HG03520 (cell line): ENCODE measurements around the gene SAG.

ENCODE experiments used
- ATAC-seq: cut with Tn5 transposase; IDR thresholded peaks from one replicate; pipeline ENCODE4 v1.9.1; 2021; ENCODE audit warnings: mild to moderate bottlenecking, moderate library complexity; ENCODE audit not compliant: unreplicated experiment

The SAG gene

DNA sequence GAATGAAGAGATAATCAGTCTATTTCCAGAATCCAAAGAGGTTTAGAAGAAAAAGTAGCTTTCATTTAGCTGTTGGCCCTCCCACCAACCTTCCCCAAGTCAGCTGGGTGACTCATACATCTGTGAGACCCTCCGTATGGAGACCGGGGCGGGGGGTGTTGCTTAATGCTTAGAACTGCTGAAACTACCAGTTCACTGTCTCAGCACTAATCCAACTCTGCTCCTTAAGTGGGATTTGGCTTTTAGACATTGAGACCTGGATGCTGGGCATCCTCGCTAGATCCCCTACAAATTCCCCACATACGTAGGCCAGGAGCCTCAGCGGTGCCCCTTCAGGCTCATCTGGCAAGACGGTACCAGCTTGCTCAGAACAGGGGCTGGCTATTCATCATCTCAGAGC lies at the start of gene SAG:
Gene SAG, plus strand, starts transcription at position 252 of the 400 bp plus-strand sequence. CDS start 1,374 bp downstream, outside the sequence.
- ATAC-seq = no peak

DNA sequence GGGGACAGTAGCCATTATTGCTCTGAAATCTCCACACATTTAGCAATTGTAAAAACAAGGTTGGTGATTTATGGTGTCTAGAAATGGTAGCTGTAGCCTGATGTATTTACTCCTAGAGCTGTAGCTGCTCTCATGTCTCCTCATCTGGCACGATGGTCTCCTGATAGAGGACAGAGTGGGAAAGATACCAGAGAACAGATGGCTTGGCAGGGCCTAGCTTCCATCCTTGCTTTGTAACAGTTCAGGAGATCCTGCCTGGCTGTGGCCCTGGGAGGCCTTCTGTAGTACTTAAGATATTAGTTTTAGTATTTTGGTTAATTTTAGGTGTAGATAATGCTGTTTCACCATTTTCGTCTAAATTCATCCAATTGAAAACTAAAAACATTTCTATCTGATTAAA lies 49.4 kb upstream of the SAG start:
- ATAC-seq = no peak

DNA sequence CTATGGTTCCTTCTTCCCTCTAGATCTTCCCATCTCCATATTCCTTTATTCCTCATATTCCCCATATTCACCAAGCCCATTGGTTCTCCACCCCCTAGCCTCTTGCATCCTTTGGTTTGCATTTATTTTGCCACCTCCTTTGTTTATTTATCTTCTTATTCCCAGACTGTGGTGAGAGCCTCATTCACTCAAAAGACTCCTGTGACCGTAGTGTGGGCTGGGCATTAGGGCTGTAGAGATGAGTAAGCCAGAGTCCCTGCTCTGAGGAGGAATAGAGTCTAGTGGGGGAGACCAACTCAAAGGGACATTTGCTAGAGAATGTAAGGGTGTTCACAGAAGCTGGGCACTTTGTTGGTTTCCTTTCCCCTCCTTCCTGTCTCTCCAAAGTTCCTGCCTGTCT lies 47.9 kb upstream of the SAG start:
- no peak for ATAC-seq

DNA sequence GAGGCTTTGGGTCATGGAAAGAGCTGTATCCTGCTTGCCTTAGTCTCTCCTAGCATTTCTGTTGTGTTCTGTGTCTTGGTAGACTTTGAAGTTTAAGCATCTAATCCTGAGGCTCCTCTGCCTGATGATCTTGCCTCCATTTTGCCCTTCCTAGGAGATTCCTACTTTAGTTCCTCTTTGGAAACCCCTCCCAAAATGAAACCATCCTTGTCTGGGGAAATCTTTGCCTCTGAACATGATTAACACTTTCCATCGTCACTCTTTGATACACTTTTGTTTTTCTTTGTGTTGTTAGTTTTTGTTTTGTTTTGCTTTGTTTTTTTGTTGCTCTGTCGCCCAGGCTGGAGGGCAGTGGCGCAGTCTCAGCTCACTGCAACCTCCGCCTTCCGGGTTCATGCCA lies 47.0 kb upstream of the SAG start:
- ATAC-seq = no peak

DNA sequence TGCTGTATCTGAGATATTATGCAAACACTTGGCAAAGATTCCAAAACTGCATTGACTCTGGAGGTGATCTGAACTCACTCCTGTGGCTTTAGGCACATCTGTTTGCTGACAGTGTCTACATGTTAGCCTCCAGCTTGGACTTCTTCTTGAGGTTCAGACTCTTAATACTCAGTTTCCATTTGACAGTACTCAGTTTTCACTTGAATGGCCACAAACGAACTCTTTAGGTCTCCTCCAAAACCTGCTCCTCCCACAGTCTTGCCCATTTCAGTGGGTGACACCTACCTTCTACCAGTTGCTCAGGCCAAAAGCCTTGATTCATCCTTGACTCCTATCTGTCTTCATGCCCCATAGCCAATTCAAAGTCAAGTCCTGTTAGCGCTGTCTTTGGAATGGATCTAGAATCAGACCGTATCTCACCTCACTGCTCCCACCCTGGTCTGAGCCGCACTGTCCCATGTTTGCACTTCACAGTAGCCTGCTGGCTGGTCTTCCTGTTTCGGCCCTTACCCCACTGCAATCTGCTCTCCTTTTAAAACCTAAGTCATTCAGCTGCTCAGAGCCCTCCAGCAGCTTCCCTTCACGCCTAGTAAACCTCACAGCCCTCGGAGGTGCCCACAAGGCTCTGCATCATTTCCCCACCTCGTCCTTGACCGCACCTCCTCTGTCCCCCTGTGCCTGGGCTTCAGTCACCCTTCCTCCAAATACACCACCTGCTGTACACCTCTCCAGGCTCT lies 45.6 kb upstream of the SAG start:
- peak; percentile 56 for ATAC-seq

DNA sequence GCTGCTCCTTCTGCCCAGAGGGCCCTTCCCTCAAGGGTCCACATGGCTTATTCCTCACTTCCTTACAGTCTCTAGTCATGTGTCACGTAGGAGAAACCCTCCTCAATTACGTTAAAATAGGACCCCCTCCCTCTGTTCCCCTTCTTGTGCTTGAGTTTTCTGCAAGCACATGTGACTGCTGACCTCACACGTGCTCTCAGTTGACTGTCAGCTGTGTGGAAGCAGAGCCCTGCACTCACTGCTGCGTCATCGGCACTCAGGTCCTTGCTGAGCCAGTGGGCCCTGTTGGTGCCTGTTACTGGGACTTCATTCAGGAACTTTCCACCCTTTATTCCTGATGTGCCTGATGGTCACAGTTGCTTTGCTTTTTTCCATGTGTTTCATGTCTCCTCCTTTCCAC lies 45.1 kb upstream of the SAG start:
- no peak for ATAC-seq

DNA sequence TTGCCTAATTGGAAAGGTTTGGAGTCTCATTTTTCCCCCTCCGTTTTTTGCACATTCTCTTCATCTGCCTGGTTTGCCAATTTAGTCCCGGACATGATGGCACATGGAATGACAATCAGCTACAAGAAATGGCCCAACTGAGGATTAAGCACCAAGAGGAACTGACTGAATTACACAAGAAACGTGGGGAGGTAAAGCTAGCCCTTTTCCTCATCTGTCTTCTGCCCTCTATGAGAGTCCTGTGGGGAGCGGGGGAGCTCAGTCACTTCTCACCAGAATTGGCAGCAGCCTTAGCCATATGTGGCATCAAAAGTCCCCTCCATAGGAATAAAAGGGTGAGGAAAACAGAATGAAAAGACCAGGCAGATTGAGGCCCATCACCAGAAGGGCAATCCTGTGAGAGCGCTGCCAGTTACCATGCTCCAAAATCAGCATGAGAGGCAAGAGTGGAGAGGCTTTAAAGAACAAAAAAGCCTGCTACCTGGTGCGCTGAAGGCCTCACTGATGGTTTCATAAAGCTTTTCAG lies 44.5 kb upstream of the SAG start:
- no peak for ATAC-seq

DNA sequence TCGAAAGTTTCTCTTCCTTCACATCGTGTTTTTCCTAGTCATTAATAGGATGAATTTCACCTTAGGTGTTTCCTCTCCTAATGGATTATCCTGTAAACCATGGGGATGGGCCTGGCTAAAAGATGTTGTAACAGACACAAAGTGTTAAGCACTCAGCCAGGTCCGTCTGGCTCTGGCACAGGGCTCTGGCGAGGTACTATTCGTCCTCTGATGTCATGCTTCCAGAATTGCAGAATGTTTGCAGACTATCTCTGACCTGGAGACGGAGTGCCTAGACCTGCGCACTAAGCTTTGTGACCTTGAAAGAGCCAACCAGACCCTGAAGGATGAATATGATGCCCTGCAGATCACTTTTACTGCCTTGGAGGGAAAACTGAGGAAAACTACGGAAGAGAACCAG lies 42.9 kb upstream of the SAG start:
- no peak for ATAC-seq

DNA sequence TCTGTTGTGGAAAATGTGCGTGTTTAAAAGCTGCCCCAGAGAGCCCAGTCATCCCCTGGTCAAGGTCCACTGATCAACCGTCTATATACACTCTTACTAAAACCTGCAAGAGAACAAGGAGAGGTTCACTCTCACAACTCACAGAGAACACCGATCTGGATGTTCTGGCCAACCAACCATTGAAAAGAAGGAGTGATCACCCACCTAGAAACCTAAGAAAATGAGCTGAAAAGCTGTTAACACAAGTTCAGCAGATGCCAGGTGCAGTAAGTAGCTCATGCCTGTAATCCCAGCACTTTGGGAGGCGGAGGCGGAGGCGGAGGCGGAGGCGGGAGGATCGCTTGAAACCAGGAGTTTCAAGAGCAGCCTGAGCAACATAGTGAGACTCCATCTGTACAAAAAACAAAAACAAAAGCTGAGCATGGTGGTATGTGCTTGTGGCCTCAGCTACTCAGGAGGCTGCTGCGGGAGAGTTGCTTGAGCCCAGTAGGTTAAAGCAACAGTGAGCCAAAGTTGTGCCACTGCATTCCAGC lies 41.7 kb upstream of the SAG start:
- no peak for ATAC-seq

DNA sequence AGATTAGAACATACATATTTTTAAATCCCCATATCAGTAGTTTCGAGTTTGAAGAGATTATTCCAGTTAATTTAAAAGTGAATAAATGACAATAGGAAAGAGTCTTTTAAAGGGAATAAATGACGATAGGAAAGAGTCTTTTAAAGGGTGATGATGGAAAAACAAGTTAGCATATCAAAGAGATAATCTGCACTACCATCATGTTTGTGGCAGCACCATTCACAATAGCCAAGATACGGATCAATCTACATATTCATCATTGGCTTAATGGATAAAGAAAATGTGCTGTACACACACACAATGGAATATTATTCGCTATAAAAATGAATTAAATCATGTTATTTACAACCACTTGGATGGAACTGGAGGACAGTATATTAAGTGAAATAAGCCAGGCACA lies 41.1 kb upstream of the SAG start:
- no peak for ATAC-seq

DNA sequence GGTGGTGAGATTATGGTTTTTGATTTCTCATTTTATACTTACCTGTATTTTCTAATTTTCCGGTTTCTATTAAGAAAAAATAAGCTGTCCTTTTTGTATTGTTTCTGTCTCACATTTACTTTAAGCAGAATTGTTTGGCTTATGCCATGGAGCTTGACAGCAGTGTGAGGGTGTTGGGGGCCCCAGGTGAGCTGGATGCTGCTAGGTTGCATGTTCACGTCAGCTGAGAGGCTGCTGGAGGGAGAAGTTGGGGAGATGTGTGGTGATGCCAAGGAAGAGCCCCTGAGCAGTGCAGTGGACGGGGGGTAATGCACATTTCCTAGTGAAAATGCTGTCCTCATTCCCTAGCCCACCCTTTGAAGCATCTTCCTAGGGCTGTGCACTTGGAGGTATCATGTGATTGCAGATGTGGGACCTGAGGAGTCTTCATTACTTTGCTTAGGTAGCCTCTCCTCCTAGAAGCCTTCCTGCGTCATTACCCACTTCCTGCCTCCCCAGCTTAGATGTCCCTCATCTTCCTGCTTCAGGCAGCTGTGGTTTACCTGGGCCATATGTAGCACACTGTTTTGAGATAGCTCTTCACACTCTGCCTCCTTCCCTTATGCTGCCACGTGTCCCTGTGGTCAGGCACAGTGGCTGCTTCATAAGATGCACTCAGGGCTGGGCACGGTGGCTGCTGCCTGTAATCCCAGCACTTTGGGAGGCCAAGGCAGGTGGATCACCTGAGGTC lies 39.9 kb upstream of the SAG start:
- ATAC-seq = no peak

DNA sequence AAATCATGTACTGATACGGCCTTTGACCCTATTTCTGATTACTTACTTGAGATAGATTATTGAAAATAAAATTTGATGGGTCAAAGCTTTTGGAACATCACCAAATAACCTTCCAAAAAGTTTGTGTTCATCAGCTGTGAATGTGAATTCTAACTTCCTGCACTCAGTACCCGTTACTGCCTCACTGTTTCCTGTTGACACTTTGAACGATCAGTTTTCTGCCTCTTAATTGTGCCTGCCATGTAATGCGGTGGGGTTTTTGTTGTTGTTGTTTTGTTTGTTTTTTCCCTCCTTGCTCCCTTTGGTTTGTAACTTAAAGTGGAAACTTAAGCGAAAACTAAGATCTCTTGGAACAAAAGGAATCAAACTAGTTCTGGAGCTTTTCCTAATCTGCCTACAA lies 37.2 kb upstream of the SAG start:
- ATAC-seq = no peak

DNA sequence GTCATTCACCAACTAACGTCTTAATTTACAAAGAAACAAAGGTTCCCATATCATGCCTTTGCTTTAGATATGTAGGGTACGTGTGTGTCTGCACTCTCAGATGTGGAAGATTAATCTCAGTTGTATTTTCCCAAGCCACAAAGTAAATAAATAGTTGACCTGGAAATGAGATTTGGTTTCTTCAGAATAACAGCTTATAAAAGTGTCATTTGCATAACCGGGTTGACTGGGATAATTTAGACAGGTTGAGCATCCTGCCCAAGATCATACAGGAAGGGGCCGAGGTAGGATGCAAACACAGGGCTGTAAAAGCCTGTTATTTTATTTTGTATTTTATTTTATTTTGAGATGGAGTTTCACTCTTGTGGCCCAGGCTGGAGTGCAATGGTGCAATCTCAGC lies 36.7 kb upstream of the SAG start:
- no peak for ATAC-seq

DNA sequence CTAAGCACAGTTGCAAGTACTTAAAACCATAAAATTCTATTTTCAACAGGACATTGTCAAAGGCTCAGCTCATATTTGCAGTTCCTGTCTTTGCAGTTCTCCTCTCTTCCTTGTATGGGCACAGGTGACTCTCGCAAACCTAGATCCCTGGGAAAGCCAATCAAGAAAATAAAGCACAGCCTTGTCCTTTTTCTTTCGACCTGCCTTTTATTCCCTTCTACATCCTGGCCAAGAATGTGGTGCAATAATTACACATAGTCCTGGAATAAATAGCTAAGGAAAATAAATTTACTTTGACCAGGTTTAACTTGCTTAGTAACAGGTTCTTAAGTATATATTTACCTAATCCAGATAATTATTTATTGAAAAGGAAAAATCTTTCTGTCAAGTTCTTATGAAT lies 35.9 kb upstream of the SAG start:
- ATAC-seq = no peak

DNA sequence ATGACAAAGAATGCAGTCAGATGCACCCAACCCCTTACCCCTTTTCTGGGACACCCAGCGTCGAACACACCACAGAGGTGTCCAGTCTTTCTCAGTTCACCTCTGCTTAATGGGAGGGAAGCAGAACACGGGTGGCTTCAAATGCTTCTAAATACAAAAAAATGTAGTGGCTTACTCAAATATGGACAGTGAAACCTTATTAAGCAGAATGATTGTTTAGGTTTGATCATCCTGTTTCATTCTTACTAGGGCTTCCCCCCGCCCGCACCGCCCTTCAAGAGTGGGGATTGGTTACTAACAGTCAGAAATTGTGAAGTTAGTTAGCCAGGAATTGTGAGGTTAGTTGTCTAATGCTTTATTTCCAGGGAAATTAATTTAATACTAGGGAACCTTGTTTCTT lies 34.5 kb upstream of the SAG start:
- no peak for ATAC-seq

DNA sequence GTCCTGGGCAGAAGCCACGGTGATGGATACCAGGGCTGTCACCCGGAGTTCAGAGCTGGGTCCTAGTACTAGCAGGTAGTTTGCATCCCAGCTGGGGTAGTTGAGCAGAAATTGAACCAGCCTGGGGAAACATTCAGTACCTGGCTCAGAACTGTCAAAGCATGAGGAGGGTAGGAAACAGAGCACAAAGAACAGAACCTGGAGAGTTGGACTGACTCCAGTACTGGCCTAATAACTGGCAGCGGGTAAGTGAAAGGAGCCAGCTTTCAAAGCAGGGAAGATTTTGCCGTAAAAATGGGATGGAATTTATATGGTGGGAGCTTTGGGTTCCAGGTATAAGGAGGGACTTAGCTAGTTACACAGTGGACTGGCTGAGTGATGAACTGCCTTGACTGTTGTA lies 32.4 kb upstream of the SAG start:
- ATAC-seq = no peak

DNA sequence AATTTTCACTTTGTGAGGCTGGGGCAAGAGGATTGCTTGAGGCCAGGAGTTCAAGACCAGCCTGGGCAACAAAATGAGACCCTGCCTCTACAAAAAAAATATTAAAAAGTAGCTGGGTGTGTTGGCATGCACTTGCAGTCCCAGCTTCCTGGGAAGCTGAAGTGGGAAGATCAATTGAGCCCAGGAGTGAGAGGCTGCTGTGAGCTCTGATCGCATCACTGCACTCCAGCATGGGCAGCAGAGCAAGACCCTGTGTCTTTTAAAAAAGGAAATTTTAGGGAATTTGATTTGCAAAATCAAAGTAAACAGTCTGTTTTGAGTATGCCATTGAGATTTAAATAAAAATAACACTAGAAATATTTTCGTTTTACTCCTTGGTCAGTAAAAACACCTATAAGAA lies 28.7 kb upstream of the SAG start:
- ATAC-seq = no peak

DNA sequence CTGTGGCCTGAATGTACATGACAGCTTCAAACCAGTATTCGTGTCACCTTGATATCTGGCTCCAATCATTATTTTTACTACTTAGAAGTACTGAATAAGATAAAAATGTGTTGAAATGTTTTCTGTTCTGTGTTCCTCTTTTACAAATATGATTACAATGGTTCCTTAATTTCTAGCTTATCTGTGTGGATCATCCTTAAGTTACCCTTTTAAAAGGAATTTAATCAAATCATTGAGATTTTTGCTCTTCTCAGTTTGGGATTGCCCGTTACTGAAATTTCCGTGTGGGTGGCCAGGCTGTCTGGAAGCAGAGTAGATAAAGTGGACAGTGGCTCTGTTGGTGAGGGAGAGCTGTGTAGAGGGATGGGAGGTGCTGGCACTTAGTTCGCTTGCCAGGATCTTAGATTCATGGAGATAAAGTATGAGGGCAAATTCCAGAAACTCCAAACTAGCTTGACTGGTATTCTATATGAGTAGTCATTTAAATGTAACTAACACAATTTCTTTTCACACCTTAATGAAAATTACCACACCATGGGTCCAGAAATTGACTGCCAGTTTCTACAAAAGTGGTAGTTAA lies 27.4 kb upstream of the SAG start:
- no peak for ATAC-seq

DNA sequence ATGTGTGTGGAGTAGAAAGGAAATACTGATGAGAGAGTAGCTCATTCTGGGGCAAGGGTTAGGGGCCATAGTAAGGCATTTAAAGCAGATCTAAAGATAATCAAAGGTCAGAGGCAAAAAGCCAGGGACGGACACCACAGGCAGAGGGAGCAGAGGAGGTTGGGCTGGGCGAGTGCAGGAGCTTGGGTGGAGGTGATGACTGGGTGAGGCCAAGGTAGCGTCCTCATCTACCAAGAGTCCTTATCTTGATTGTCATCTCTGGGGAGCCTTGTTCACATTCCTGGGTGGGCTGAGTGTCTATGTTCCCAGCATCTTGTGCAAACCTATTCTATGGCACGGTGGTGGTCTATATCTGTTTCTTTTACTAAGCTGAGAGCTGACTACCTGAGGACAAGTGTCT lies 26.1 kb upstream of the SAG start:
- no peak for ATAC-seq

DNA sequence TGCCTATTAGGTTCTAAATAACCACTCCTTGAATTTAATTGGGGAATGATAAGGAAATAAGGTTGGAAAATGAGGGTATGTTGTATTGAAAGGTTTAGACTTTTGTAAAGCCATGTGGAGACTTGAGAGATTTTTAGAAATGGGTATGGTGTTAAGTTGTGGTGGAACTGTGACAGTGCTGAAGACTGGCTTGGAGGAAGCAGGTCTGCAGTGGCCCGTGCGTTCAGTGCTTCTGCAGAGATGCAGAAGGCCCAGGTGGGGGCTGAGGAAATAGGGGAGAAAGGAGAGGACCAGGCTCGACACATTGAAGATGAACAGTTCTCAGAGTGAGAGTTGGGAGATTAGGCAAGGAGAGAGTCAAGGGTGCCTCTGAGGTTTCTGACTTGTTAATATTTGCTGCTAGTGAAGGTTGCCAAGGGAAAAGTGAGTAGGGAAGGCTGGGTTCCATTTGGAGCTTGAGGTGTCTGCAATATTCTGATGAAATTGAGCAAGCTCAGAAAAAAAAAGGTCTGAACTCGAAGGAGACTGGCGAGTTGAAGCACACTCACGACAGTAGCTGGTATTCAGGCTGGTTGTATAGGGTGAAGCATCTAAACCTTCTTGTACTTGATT lies 25.5 kb upstream of the SAG start:
- no peak for ATAC-seq

DNA sequence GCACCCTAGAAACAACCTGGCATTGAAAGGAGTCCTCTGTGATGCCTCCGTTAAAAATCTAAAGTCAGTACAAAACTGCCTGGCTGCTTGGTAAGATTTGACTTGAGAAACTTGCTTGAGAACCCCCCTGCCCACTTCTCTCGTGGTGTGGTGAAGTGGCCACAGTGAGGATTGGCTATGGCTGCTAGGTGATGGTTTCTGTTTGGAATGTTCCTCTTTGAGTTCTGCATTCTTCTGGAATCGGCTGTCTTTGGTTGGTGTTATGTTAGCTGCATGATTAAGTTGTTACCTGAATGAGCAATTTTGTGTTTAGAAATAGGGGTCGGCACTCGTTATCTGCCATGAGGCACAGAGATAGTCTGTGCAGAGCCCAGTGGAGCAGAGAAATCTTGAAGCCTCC lies 21.7 kb upstream of the SAG start:
- ATAC-seq = no peak
